Right lobe of liver (tissue), 4 donors: Measurements from ENCODE around the gene PLA2G4A.

Experiments
- CTCF ChIP-seq, 4 donors: fragments of 200-600 bp in 3 of 4; fragments of 450-650 bp in 1 of 4; IDR thresholded peaks; one replicate each; pipeline versions ENCODE4 v1.5.1 to v1.8.0; 2016 to 2022; ENCODE audit warnings: antibody characterized with exemption in 4 of 4, mild to moderate bottlenecking in 2 of 4
- POLR2A ChIP-seq: fragments of 450-650 bp; IDR thresholded peaks from one replicate; pipeline ENCODE4 v1.6.1; 2017; ENCODE audit warnings: antibody characterized with exemption, mild to moderate bottlenecking
- donor health status: DM: no; HTN: no; CAD: no.
- donor health status: DM: no; HTN: no; CAD: no.
- donor health status: DM: no; HTN: yes; CAD: no.

- TF ChIP-seq CTCF (IDR thresholded peaks at IDR 0.05): no peak
- TF ChIP-seq POLR2A: no peak
Observed at GRCh38 chr1:186865253-186865652, 36.5 kb downstream of the PLA2G4A start.
